Activated naive CD8-positive, alpha-beta T cell treated with anti-CD3 and anti-CD28 coated beads for 36 hours (primary cell): ENCODE data around the gene ADAMTS16. TPM values are rescaled to one million over a fixed set of nuclear protein-coding genes. Genes with fewer than 3 reads are reported as not detected.

ENCODE experiments used
- DNase-seq: peaks from one replicate; pipeline ENCODE4 v3.0.0; 2021
- H3K27ac Mint-ChIP-seq: one replicate; pipeline ENCODE4 v1.8.0; 2022; ENCODE audit warnings: mild to moderate bottlenecking, moderate library complexity, mixed read lengths
- H3K27me3 Mint-ChIP-seq: one replicate; pipeline ENCODE4 v1.8.0; 2022; ENCODE audit warnings: mild to moderate bottlenecking, mixed read lengths
- H3K36me3 Mint-ChIP-seq: one replicate; pipeline ENCODE4 v1.8.0; 2021; ENCODE audit warnings: mild to moderate bottlenecking, mixed read lengths
- H3K4me1 Mint-ChIP-seq: one replicate; pipeline ENCODE4 v1.8.0; 2021; ENCODE audit warnings: mixed read lengths
- H3K4me3 Mint-ChIP-seq: one replicate; pipeline ENCODE4 v1.8.0; 2022; ENCODE audit warnings: mild to moderate bottlenecking, moderate library complexity, mixed read lengths
- H3K9me3 Mint-ChIP-seq: one replicate; pipeline ENCODE4 v1.8.0; 2022; ENCODE audit warnings: mixed read lengths
- total RNA-seq, 2 experiments: library from RNA; stranded (reverse); gene quantifications; one replicate each; pipeline ENCODE4 v1.2.3, GENCODE V29; 2021

ADAMTS16 gene
- total RNA-seq, 2 experiments from 2014 or later = not detected

DNA sequence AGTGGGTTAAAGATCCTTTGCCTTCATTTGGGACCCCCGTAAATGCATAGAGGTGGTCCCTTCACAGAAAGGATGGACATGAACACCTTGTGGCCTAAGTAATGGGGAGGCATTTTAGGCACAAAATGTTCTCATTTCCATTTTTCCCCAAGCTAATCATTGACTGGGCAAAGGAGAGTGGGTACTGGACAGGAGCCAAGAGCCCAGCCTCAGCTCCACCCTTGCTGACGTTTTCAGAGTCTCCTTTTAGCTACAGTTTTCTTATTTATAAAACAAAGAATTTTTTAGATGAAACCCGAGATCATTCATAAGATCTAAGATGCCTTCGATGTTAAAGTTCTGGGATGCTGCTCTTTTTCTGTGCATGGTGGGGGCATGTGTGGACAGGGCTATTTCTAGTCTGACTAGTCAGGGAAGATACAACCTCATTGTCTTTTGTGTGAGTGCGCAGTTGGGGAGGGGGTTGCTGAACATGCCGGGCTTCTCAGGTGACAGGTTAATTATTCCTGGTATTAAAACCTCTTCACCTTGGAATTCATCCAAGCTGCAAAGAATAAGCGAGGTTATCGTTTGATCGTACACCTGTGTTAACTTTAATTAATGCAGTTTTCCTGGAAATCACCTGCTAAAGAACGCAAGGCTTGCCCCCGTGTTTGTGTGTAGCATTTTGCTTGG lies 48.4 kb downstream of the ADAMTS16 start:
- no peak overlapping the region for H3K4me3 Mint-ChIP-seq
- no peak overlapping the region for H3K27ac Mint-ChIP-seq
- no peak for DNase-seq
- no peaks in the 10 kb centered on the region for H3K36me3 Mint-ChIP-seq
- peaks cover 2% of the 10 kb centered on the region for H3K27me3 Mint-ChIP-seq
- H3K4me1 Mint-ChIP-seq = peaks cover 2% of the 10 kb centered on the region
- H3K9me3 Mint-ChIP-seq = no peaks in the 10 kb centered on the region

DNA sequence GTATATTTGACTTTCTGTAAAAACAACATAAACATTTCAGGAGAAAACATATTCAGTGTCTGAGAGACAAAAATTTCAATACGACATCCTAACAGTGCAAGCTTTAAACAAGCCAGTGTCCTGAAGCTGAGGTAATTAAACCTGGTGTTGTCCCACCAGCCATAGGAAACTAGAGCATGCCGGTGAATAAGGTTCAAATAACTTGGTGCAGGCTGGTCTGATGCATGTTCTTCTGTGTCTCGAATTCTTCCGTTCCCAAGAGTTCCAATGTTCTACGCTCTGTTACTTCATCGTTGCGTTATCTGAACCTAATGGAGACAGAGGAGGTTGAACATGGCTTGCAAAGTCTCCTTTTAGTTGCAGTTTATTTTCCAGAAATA lies 48.9 kb downstream of the ADAMTS16 start:
- Mint-ChIP-seq H3K36me3 (no peaks in the 10 kb centered on the region), H3K4me1 (no peaks in the 10 kb centered on the region), H3K4me3 (no peak overlapping the region), H3K27ac (no peak overlapping the region), H3K27me3 (no peaks in the 10 kb centered on the region), H3K9me3 (no peaks in the 10 kb centered on the region)
- DNase-seq = no peak

GRCh38 chr5:5191906-5192305 lies 51.8 kb downstream of the ADAMTS16 start:
- Mint-ChIP-seq H3K27me3 (no peaks in the 10 kb centered on the region), H3K4me1 (no peaks in the 10 kb centered on the region), H3K4me3 (no peak overlapping the region), H3K36me3 (no peaks in the 10 kb centered on the region), H3K27ac (no peak overlapping the region), H3K9me3 (no peaks in the 10 kb centered on the region)
- DNase-seq = no peak

DNA sequence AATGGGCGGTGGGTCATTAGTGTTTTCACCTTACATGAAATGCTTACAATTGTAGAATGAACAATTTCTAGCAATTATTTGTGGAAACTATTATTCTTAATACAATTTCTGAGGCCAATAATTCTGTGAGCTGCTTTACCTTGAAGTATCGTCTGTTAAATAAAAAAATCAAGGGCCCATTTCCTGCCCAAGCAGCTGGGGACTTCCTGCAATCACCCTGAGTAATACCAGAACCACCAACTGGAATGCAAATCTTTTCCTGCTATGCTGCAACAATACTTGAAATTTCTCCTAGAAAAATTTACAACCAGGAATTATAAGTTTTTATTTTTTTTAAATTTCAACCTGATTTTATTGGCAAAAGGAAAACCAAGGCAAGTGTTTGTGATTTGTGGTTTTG lies 52.6 kb downstream of the ADAMTS16 start:
- Mint-ChIP-seq H3K4me1 (no peaks in the 10 kb centered on the region), H3K4me3 (no peak overlapping the region), H3K9me3 (no peaks in the 10 kb centered on the region), H3K27ac (no peak overlapping the region), H3K27me3 (no peaks in the 10 kb centered on the region), H3K36me3 (no peaks in the 10 kb centered on the region)
- no peak for DNase-seq

DNA sequence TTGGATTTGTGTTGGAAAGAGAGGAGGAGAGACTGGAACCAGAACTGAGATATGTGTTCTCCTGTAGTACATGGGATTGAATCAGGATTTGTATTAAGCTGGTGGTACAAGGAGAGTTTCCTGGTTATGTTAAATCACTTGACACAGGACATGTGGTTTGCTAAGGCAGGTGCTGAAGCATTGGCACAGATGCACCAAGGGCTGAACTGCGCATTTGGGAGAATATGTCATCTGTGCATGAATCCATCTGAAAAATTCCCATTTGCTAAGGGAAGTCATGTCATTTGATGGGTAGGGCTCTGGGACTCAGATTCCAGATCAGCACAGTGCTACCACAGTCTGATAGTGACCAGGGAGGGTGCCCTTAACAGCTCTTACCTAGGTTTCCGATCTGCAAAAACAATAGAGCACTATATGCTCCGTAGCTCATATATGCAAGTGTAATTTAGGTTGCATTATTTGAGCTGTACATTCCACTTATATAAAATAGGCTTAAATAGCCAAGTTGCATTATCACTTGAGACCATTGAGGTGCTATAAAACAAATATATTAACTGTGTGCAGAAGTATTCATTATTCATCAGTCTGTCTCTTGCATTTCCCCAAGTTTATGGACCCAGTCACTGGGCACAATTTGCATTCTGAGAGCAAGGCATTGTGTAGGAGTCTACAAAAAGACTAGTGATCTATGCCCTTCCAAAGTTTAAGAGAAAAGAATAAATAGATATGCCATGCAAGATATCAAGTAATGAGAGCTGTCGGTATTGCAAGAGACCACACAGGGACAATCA lies 55.2 kb downstream of the ADAMTS16 start:
- H3K4me1 Mint-ChIP-seq = no peaks in the 10 kb centered on the region
- no peak overlapping the region for H3K4me3 Mint-ChIP-seq
- peaks cover 3% of the 10 kb centered on the region for H3K27me3 Mint-ChIP-seq
- H3K36me3 Mint-ChIP-seq = no peaks in the 10 kb centered on the region
- DNase-seq = no peak
- no peaks in the 10 kb centered on the region for H3K9me3 Mint-ChIP-seq
- no peak overlapping the region for H3K27ac Mint-ChIP-seq

DNA sequence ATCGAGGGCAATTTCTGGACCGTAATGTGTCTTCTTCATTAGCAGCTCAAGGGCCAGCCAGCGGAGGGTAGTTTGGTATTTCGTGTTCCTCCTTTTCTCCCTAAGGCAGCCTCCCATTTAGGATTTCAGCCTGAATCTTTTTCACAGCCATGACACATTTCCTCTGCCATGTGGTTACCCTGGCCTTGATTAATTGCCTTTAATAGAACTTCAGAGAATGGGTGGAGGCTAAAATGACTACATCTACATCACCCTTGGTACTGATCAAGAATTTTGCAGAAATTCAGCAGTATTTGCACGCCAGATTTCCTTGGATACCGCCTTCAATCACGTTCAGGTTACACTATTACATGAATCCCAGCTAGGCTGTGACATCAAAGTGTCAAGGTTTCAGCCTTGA lies 58.0 kb downstream of the ADAMTS16 start:
- no peak overlapping the region for H3K27ac Mint-ChIP-seq
- no peaks in the 10 kb centered on the region for H3K4me1 Mint-ChIP-seq
- H3K4me3 Mint-ChIP-seq = no peak overlapping the region
- H3K9me3 Mint-ChIP-seq = no peaks in the 10 kb centered on the region
- no peak for DNase-seq
- H3K36me3 Mint-ChIP-seq = no peaks in the 10 kb centered on the region
- H3K27me3 Mint-ChIP-seq = peaks cover 3% of the 10 kb centered on the region

DNA sequence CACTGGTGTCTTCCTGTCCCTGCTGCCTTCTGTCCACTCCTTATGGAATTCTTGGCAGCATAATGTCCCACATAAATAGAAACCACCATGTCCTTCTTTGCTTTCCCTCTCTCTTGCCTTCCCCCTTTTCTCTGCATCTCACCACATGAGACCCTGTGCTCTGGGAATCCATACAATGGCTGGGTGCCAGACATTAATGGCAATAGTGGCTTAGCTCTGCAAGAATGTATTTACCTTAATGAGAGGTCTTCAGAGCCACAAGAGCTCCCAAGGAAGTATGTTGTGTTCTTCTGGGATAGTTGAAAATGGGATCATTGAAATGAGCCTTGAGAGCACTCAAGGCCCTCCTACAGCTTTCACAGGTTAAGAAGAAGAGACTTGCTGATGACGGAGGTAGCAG lies 58.7 kb downstream of the ADAMTS16 start:
- Mint-ChIP-seq H3K4me1 (no peaks in the 10 kb centered on the region), H3K9me3 (no peaks in the 10 kb centered on the region), H3K36me3 (no peaks in the 10 kb centered on the region), H3K4me3 (no peak overlapping the region), H3K27me3 (peaks cover 3% of the 10 kb centered on the region), H3K27ac (no peak overlapping the region)
- DNase-seq = no peak

- Mint-ChIP-seq H3K27ac (no peak overlapping the region), H3K4me3 (no peak overlapping the region), H3K9me3 (no peaks in the 10 kb centered on the region), H3K4me1 (no peaks in the 10 kb centered on the region), H3K27me3 (peaks cover 3% of the 10 kb centered on the region), H3K36me3 (no peaks in the 10 kb centered on the region)
- DNase-seq = no peak
Observed at GRCh38 chr5:5199495-5199894, 59.4 kb downstream of the ADAMTS16 start.

DNA sequence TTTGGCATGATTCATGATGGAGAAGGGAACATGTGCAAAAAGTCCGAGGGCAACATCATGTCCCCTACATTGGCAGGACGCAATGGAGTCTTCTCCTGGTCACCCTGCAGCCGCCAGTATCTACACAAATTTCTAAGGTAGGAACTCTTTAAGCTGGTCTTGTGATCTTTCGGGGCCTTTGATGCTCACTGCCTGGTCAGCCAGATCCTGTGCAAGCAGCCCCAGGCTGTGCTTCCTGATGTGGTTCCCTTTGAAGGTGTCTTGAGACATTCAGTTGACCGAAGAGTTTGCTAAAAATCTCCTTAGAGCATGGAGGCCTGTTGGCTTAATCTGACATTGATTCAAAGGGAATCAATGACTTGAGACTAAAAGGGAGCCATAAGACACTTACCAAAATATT lies 60.0 kb downstream of the ADAMTS16 start:
- Mint-ChIP-seq H3K27ac (no peak overlapping the region), H3K36me3 (no peaks in the 10 kb centered on the region), H3K9me3 (no peaks in the 10 kb centered on the region), H3K4me1 (no peaks in the 10 kb centered on the region), H3K27me3 (peaks cover 3% of the 10 kb centered on the region), H3K4me3 (no peak overlapping the region)
- DNase-seq = no peak

GRCh38 chr5:5202321-5202720 lies 62.2 kb downstream of the ADAMTS16 start:
- Mint-ChIP-seq H3K36me3 (no peaks in the 10 kb centered on the region), H3K27me3 (peaks cover 8% of the 10 kb centered on the region), H3K4me3 (no peak overlapping the region), H3K4me1 (no peaks in the 10 kb centered on the region), H3K27ac (no peak overlapping the region), H3K9me3 (peaks cover 2% of the 10 kb centered on the region)
- no peak for DNase-seq

DNA sequence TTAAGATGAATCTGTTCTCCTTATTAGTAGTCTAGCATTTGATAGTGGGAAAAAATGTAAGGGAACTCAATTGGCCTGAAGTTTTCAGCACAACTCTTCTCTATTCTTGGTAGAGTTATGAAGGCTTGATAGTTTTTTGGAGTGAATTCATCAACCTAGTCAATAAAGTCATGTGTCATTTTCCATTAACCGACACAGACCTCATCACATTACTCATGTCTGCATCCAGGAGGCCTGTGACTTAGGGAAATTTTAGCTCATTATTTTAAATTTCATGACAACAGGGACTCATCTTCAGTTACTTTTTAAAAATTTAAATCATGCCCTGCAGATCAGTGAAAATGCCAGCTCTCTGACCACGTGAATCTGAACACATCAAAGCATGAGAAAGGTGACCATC lies 63.3 kb downstream of the ADAMTS16 start:
- no peak for DNase-seq
- Mint-ChIP-seq H3K4me3 (no peak overlapping the region), H3K27ac (no peak overlapping the region), H3K36me3 (no peaks in the 10 kb centered on the region), H3K27me3 (peaks cover 8% of the 10 kb centered on the region), H3K4me1 (no peaks in the 10 kb centered on the region), H3K9me3 (peaks cover 2% of the 10 kb centered on the region)

DNA sequence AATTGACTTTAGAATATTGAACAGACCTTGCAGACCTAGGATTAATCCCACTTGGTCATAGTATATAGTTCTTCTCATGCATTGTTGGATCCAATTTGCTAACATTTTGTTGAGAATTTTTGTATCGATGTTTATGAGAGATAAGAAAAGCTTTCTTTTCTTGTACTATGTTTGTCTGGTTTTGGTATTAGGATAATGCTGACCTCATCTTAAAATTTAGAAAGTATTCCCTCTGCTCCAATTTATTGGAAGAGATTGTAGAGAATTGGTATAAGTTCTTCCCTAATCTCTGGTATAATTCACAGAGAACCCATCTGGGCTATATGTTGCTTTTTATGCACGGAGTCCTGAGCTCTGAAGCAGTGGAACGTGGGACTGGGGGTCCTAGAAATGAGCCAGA lies 67.7 kb downstream of the ADAMTS16 start:
- no peak for DNase-seq
- Mint-ChIP-seq H3K9me3 (peaks cover 2% of the 10 kb centered on the region), H3K27ac (no peak overlapping the region), H3K36me3 (no peaks in the 10 kb centered on the region), H3K27me3 (peaks cover 4% of the 10 kb centered on the region), H3K4me1 (no peaks in the 10 kb centered on the region), H3K4me3 (no peak overlapping the region)

DNA sequence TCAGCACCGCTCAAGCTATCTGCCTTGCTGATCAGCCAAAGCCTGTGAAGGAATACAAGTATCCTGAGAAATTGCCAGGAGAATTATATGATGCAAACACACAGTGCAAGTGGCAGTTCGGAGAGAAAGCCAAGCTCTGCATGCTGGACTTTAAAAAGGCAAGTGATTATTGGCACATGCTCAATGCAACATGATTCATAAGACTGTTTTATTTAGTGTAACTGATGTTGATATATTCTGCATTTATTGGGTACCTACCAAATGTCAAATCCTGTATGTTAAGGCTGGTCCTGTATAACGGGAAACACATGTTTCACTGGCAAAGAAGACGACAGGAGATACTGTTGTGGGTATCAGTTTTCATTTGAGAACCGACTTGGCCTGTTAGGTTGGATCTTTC lies 69.0 kb downstream of the ADAMTS16 start:
- no peak overlapping the region for H3K4me3 Mint-ChIP-seq
- H3K27ac Mint-ChIP-seq = no peak overlapping the region
- no peaks in the 10 kb centered on the region for H3K4me1 Mint-ChIP-seq
- H3K9me3 Mint-ChIP-seq = peaks cover 2% of the 10 kb centered on the region
- DNase-seq = no peak
- peaks cover 4% of the 10 kb centered on the region for H3K27me3 Mint-ChIP-seq
- H3K36me3 Mint-ChIP-seq = no peaks in the 10 kb centered on the region

- H3K4me3 Mint-ChIP-seq = no peak overlapping the region
- H3K27ac Mint-ChIP-seq = no peak overlapping the region
- H3K9me3 Mint-ChIP-seq = peaks cover 2% of the 10 kb centered on the region
- no peaks in the 10 kb centered on the region for H3K4me1 Mint-ChIP-seq
- no peaks in the 10 kb centered on the region for H3K36me3 Mint-ChIP-seq
- peaks cover 4% of the 10 kb centered on the region for H3K27me3 Mint-ChIP-seq
- DNase-seq = no peak
Observed at GRCh38 chr5:5209510-5210286, 69.6 kb downstream of the ADAMTS16 start.

DNA sequence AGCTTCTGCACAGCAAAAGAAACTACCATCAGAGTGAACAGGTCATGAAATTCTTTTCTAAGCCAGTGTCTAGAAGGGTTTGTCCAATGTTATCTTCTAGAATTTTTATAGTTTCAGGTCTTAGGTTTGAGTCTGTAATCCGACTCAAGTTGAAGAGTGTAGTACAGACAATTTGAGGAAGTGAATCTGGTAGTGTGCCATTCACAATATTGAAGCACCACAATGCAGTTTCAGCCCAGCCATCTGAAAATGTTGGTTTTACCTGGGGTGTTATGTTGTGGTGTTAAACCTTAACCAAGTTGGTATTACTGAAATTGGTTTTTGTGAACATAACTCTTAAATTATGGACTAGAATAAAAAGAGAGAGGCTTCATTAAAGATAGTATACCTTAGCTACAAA lies 77.2 kb downstream of the ADAMTS16 start:
- no peaks in the 10 kb centered on the region for H3K27me3 Mint-ChIP-seq
- H3K36me3 Mint-ChIP-seq = no peaks in the 10 kb centered on the region
- no peak for DNase-seq
- H3K4me1 Mint-ChIP-seq = no peaks in the 10 kb centered on the region
- no peak overlapping the region for H3K27ac Mint-ChIP-seq
- no peaks in the 10 kb centered on the region for H3K9me3 Mint-ChIP-seq
- no peak overlapping the region for H3K4me3 Mint-ChIP-seq
